Measurements from ENCODE around the gene KLC1. TPM values are rescaled to one million over a fixed set of nuclear protein-coding genes. Genes with fewer than 3 reads are reported as not detected.

KLC1 gene
- total RNA-seq, 1 experiment from 2014 or later, result 174 TPM

DNA sequence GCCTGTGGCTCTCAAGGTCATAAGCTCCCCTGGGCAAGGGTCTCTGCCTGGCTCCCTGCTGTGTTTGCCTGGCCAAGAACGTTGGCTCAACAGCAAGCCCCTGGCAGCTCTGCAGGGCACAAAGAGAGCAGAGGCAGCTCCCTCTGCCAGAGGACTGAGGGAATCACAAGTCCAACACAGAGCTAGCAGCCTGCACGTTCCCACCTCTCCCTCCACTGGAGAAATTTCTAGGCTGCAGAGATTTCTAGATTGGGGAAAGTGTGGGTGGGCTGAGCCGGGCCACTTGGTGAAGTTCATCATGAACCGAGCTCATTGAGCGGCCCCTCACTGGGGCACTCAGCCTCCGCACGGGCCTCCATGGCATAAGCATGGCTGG is 106.4 kb downstream of the KLC1 start:
- DNase-seq (ENCODE audit: low spot score), result no peak

DNA sequence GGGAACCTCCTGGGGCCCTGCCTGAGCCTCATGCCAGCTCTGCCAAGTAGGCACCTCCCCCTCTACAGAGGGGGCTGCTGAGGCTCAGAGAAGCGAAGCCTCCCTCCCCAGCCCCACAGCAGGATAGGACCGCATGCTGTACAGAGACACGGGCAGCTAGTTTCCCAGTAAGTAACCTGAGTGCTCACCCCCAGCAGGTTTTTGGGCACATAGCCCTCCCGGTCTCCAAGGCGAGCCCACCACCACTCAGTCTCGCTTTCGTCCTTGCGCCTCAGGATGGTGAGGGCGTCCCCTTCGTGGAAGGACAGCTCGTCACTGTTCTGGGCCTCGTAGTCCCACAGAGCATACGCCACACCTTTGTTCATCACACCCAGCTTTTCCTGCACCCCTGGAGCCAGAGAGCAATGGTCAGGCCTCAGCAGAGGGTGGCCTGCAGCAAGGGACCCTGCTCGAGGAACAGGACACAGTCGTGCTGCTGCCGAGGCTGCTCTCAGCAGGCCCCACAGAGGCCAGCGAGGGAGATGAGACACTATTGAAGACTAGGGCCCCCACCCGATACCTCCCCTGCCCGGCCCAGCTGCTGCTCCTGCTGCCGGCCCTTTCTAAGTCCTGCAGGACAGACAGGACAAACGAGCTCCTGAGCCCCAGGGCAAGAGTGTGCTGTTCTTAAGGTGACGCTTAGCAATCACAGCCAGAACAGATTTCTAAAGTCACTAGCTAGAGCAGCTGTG is 107.0 kb downstream of the KLC1 start:
- no peak for DNase-seq (ENCODE audit: low spot score)

DNA sequence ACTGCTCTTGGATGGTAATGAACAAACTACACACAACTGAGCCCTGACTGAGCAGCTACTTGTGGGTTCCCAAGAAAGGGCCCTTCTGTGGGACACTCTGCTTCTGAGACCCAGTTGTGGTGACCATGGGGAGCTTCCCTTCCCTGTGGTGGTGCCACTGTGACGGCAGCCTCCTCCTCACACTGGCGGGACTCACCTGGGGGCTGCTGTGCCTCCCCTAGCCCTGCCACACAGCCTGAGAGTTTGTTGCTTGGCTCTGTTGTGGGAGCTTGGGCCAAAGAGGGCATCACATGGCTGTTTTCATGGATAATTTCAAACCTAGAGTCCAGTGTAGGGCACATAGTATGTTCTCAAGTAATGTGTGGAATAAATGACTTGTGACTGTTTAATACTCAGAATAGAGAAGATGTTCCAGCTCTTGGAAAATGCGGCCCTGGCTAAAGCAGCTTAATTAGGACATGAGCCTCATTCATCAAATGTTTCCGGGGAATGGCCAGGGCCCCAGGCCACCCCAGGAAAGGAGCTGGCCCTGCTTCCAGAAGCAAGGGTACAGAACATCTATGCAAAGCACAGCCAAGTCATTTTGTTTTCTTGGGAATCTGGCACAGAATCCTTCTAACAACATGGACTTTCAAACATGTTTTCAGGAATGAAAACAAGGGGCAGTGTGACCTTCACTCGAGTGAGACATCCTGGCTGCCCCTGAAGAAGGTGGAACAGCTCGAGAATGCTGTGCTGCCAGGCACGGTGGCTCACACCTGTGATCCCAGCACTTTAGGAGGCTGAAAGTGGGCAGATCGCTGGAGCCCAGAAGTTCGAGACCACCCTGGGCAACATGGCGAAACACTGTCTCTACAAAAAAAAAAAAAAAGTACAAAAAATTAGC is 107.8 kb downstream of the KLC1 start:
- no peak for DNase-seq (ENCODE audit: low spot score)

DNA sequence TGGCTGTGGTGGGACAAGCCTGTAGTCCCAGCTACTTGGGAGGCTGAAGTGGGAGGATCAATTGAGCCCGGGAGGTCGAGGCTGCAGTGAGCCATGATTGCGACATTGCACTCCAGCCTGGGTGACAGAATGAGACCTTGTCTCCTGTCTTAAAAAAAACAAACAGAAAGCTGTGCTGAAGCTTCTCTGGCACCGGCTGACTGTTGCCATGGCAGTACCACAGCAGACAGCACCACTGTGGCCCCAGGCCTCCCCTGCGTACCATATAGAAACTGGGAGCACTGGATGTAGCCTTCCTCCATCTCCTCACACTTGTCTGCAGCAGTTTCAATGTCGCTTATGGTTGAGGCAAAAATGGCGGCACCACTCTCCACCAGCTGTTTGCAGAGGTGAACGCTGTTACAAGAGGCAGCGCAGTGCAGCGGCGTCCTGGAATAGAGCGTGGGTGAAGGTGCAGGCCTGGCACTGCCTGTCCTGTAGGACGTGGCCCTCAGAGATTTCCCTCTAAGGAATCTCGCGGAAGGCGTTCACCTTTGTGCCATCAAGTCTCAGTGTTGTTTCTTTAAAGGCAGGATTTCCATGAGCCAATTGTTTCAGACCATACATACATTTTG is 108.5 kb downstream of the KLC1 start:
- DNase-seq (ENCODE audit: low spot score), result no peak

DNA sequence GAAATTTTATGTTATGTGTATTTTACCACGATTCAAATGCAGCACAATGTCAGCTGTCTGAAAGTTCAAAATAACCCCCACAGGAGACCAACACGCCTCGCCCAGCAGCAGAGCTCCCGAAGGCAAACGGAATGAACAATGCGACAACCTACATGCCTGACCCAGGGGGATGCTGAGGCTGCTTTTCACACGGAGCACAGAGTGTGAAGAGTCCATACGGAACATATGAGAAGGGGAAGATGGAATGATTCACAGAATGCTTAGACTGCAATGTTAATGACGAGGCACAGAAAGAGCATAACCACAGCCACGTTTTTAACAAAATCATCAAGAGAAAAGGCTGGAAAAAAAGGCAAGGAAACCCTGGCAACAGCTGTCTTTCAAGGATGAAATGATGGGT is 109.2 kb downstream of the KLC1 start:
- DNase-seq (ENCODE audit: low spot score), result no peak

DNA sequence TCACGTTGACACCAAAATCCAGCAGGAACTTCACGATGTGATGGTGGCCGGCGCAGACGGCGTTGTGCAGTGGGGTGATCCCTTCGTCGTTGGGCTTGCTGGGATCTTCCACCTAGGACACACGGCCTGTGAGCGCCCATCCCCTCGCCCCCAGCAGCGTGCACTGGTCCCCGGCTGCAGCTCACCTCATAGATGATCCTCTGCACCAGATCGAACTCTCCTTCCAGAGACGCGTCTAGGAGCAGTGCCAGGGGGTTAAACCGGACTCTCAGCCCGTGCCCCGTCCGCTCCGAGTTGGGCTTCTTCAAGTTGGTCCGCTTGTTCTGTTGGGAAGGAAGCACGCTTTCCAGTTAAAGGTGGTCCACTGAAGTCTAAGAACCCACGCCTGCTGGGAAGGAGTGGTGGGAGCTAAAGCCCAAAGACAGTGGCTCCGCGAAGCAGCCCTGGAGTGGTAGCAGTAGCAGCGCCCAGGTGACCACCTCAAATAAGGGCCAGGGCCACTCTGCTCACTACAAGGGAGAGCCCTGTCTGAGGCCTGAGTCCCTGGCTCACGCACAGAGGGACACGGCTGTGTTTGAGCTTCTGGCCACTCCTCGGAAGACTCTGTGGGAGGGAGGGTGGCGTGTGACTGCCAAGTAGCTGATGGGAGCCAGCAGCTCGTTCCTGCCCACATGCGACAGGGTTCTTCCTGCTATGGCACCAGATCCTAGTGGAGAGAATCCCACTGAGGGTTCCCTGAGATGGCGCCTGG is 109.9 kb downstream of the KLC1 start:
- DNase-seq (ENCODE audit: low spot score), result no peak

DNA sequence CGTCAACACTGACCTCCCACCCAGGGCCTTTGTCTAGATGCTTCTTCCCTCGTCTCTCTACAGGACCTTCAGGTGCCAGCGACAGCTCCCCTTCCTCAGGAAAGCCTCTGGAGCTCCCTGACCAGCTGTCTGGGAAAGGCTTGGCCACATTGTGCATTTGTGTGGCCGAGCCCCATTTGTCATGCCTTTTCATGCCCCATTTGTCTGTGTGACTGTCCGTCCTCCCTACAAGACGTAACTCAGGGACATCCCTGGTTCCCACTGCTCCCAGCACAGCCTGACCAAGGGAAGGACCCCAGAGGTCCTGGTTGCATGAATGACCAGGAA is 110.4 kb downstream of the KLC1 start:
- DNase-seq (ENCODE audit: low spot score), result no peak

DNA sequence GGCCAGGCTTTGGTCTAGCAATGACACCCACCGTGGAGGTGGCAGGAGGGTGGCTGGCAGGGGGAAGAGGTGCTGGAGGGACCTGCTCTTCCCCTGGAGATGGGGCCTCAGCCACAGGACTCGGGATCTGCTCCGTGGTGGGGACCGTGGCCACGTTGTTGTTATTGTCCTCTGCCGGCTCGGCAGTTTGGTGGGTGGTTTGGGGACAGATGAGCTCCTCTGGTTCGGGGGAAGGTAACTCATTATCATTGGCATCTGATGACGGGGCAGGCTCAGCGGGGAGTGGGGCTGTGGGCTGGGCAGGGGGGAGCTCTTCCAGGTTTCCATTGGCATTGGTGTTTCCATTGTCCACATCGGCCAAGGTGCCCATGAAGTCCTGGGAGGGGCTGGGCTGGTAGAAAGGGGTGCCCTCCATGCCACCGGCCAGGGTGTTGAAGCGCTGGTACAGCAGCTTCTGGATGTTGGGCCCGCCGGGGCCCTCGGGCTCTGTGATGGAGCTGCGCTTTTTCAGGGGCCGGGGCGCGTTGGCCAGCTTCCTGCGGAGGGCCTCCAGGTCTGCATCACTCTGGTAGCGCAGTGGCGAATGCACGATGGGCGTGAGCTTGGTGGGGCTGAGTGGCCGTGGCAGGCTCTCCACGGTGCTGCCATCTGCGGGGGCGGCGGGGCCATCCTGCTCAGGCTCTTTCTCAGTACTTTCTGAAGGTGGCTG is 110.9 kb downstream of the KLC1 start:
- no peak for DNase-seq (ENCODE audit: low spot score)

DNA sequence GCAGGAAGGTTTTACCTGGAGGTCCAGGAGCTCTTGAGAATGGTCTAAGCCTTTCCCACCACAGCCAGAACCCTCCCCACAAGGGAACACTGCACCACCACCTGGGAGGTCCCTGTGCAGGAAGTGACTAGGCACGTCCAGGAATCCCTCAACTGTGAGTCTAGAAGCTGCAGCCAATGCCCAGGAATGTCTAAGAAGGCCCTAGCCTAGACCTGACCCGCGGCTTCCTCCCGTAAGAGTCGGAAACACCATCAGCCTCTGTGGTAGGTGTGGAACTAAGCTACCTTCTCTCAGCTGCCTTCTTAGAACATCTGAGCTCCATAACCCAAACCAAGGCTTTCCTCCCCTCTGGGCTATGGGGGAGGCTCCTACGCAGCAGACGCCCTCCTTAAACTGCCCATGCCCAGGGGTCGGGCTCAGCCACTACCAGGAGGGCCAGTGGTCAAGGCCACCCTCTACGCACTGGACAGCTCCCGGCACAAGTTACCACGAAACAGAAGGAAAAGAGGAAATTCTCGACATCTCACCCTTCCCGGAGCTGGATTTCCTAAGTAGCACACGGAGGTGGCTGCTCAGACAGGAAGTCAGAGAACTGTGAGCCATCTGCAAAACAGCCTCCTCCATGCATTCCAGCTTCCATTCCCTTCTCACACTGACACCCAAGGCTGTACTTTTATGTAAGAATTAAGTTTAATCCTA is 112.1 kb downstream of the KLC1 start:
- no peak for DNase-seq (ENCODE audit: low spot score)

DNA sequence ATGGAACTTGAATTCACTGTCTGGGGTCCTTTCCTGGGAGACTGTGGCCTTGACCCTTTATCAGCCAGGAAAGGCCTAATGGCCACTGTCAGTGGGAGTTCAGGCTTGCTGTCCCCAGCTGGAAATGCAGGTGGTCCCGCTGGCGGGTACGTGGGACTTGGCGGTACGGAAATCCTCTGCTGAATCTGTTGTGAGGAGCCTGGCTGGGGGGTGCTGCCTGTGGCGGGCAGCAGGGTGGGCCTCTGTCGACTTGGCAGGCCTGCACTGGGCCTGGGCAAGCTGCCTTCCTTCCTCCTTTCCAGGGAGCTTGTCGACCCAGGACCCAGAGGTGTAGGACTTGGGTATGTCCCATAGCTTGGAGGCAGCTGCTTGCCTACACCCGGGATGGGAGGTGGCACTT is 112.9 kb downstream of the KLC1 start:
- no peak for DNase-seq (ENCODE audit: low spot score)

DNA sequence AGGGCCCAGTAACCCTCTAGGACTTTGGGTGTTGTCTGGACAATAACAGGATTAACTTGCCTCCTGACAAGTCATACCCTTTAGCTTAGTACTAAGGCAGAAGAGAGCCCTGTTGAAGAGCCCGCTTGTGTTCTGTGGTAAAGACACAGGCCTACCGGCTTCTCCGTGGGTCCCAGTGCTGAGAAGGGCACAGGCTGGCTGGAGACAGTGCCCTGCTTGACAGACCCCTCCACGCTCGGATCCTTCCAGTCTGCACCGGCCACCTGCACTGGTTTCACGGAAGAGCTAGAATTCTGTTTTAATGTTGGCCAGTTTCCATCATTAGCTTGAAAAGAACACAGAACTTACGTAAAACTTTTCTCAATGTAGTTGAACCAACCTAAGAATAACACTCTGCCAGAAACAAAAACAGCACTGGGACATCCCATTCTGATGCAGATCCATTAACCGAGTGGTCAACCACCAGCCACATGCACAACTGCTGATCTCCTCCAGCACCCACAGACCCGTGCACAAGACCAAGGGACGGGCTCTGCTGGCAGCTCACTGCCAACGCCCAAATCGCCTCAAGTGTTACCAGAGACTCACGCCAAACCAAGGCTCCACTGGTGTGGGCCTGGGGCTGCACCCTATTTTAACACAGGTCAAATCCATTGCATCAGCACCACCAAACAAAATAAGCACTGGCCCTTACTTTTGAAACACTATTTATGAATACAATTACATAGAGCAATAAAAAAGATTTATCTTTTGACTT is 113.7 kb downstream of the KLC1 start:
- no peak for DNase-seq (ENCODE audit: low spot score)

DNA sequence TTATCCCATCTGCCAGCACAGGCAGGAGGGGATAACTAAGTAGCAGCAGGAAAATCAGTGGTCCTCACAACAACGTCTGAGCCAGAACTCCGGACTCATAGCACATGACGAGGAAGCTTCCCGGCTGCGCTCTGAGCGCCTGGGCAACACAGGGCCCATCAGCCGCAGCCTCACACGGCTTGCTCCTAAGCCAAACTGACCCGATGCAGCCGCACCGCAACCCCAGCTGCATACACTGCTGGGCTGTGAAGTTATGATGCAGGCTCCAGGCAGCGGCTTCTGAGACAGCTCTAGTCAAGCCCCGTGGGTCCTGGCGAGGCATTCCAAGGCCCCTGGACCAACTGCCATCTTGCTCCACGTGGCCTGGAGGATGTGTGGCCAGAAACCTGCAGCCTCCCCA is 114.7 kb downstream of the KLC1 start:
- DNase-seq (ENCODE audit: low spot score), result no peak

DNA sequence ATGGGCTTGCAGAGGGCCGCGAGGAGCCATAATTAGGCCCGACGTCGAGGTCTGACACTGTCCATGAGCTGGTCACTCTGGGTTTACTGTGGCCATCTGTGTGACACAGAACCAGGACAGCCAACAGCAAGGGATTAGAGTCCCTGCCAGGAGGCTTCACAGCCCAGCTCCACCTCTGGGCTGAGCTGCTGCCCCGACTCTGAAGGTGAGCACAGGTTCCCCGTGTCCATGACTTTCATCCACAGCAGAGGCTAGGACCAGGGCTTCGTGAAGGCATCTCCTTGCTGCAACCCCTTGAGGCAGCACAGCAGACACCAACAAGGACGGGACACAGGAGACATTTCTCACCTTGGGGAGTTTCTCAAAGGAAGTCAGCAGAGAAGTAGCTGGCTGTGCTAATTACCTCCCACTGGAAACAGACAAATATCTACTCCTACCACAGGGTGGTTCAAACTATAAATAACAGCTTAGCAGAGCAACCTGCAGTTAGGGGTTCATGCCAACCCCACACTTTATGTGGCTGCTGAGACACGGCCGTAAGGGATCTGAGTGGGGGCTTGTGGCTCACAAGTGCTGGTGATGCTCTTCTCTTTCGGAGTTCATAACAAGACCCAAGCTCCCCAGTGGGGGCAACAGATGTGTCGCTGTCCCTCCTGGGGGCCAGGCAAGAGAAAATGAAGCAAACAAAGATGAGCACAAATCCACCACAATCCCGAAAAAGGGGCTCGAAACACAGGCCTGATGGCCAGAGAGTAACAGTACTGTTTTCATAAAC is 115.8 kb downstream of the KLC1 start:
- DNase-seq (ENCODE audit: low spot score), result no peak

DNA sequence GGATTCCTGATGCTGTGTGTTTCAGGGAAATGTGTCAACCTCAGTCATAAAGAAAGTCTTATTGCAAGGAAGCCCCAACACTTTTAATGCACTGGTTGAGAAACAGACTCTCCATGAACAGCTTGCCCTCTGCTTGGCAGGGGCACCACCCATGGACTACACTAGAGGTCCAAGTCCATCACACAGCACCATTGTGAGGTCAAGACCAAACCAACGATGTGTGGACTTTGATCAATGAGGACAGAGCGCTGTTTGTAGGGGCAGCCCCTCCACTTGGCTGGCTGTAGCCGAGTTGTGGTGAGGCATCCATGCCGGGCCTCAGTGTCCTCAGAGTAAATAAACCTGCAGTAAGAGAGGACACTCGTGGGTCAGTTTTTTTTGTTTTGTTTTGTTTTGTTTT is 116.4 kb downstream of the KLC1 start:
- no peak for DNase-seq (ENCODE audit: low spot score)

DNA sequence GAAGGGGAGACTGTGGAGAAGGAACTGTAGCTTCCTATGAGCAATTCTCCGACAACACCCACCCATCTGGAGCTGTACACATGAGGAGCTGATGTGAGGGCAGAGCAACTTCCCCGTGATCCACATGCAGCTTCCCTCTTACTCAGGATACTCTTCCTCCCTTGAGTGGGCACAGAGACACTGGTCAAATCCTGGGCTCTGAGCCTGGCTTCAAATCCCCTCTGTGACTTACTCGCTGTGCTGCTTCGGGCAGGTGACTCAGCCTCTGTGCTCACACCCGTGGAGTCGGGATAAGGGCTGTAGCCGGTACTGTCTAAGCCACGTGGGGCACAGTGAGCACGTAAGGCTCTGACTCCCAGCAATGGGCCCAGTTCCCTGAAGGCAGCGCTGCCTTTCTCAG is 117.7 kb downstream of the KLC1 start:
- no peak for DNase-seq (ENCODE audit: low spot score)

DNA sequence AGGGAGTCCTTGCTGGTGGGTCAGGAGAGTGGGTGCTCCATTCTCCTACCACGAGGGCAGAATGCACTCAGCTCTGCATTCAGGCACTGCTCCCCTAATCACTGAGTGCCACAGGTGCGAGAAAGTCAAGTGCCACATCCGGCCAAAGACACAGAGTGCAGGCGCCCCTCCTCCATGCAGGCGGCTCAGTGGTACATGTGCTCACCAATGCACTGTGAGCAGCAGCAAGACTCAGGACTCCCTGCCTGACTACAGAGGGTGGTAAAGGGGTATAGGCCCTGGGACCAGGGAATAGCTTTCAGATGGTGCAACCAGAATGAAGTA is 119.5 kb downstream of the KLC1 start:
- no peak for DNase-seq (ENCODE audit: low spot score)

DNA sequence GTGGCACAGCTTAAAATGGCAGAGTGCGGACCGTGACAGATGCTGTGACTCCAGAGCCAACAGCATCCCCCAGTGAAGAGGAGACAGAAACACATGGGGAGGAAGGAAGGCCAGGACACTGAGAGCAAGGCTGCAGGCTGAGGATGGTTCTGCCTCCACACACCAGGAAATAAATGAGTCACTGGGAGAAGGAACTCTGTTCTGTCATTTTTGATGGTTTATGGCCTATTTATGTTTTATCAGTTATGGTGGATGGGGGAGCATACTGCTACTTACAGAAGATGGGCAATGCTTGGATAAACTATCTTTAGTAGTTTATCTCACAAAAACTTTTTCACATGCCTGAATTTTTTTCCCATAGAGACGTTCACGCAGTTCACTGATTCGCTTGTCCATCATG is 120.4 kb downstream of the KLC1 start:
- no peak for DNase-seq (ENCODE audit: low spot score)

DNA sequence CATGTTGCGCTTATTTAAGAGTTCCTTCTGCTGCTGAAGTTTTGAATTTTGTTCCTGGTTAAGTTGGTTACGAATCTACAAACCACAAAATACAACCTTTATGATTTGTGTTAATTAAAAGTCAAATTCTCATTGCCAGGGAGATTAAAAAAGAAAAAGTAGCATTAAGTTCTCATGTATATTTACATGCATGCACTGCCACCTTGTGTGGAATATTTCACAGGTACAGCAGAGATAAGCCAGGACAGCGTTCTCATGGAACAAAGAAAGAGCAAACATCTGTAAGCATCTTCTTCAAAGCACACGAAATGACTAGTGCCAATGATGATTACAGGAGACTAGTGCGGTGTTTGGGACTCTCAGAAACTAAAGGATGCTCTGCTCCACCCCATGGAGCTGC is 120.8 kb downstream of the KLC1 start:
- no peak for DNase-seq (ENCODE audit: low spot score)

All from A172 (cell line).